MG63 (cell line): ENCODE data around the gene S100Z. TPM values are rescaled to one million over a fixed set of nuclear protein-coding genes. Genes with fewer than 3 reads are reported as not detected.
"Not testable (repeated sequence)": the region's sequence is repeated elsewhere in the genome, so short reads cannot be mapped to it uniquely, and the experiment has no call there.

Experiments
- DNase-seq: peaks from one replicate; pipeline ENCODE4 v3.0.0-alpha.2; 2020
- H3K27me3 ChIP-seq: fragments of 250-450 bp; sonication (Bioruptor Pico); 2 replicates; pipeline ENCODE4 v1.5.1; 2020; ENCODE audit warnings: mild to moderate bottlenecking, moderate library complexity
- H3K36me3 ChIP-seq: fragments of 250-450 bp; sonication (Bioruptor Pico); 2 replicates; pipeline ENCODE4 v1.5.1; 2020; ENCODE audit warnings: mild to moderate bottlenecking, moderate library complexity
- H3K4me3 ChIP-seq: fragments of 250-450 bp; sonication (Bioruptor Pico); 2 replicates; pipeline ENCODE4 v1.5.1; 2020; ENCODE audit warnings: mild to moderate bottlenecking, moderate library complexity
- H3K9me3 ChIP-seq: fragments of 250-450 bp; sonication (Bioruptor Pico); 2 replicates; pipeline ENCODE4 v1.5.1; 2020; ENCODE audit warnings: mild to moderate bottlenecking, moderate library complexity
- total RNA-seq: library from RNA; depleted of rRNA; stranded (reverse); fragments of >200 nt; shearing (Covaris generic); gene quantifications from 2 replicates; pipeline ENCODE4 v1.2.3, GENCODE V29; 2014; ENCODE audit warnings: low replicate concordance

Gene S100Z
- total RNA-seq, 1 experiment from 2014 or later: not detected

DNA sequence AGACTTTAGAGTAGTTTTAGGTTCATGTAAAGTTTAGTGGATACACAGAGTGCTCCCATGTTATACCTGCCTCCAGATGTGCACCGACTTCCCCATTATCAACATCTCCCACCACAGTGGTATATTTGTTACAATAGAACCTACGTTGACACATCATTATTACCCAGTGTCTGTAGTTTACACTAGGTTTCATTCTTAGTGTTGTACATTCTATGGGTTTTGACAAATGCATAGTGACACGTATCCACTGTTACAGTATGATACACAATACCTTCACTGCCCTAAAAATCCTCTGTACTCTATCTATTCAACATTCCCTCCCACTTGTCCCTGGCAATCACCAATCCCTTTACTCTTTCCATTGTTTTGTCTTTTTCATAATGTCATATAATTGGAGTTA lies 68.7 kb downstream of the S100Z start:
- H3K36me3 ChIP-seq: no peaks in the 10 kb centered on the region
- H3K4me3 ChIP-seq: no peak overlapping the region
- H3K9me3 ChIP-seq: no peaks in the 10 kb centered on the region
- no peak for DNase-seq
- H3K27me3 ChIP-seq: no peaks in the 10 kb centered on the region

- H3K4me3 ChIP-seq: no peak overlapping the region
- no peak for DNase-seq
- H3K27me3 ChIP-seq: no peaks in the 10 kb centered on the region
- H3K9me3 ChIP-seq: no peaks in the 10 kb centered on the region
- H3K36me3 ChIP-seq: no peaks in the 10 kb centered on the region
Measured at GRCh38 chr5:76920491-76920890, 70.7 kb downstream of the S100Z start.

DNA sequence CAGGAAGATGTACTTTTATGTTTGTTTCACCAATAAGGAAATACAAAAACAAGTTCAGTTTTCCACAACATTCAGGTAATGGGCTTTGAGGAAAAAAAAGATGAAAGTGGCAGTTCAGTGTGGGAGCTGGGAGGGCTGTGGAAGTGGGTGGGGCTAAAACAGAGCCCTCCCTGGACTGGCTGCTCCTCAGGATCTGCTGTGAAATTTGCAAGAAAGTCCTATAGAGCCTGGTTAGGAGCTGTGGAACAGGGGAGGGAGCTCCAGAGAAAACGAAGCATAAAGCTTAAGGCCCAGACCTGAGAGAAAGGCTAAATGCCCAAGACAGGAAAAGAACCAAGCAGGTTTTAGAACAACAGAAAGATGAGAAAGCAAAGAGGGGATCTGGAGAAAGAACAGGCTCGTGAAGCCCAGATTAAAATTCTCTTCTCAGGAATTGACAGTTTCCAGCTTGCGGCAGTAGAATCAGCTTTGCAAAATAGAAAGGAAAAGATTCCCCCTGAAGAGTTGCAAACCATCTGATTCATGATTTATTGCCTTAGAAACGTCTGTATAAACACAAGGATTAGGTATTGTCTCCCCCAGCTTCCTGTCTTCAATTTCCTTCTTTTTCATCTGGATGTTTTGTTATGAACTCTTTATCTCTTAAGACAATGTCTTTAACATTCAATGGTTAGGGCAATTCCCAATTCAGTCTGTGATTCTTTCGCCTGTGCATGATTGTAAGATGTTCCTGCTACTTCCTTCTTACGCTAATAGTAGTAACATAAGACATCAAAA lies 76.7 kb downstream of the S100Z start:
- H3K36me3 ChIP-seq: no peaks in the 10 kb centered on the region
- H3K9me3 ChIP-seq: no peaks in the 10 kb centered on the region
- no peak overlapping the region for H3K4me3 ChIP-seq
- H3K27me3 ChIP-seq: peaks cover 8% of the 10 kb centered on the region
- DNase-seq: no peak

DNA sequence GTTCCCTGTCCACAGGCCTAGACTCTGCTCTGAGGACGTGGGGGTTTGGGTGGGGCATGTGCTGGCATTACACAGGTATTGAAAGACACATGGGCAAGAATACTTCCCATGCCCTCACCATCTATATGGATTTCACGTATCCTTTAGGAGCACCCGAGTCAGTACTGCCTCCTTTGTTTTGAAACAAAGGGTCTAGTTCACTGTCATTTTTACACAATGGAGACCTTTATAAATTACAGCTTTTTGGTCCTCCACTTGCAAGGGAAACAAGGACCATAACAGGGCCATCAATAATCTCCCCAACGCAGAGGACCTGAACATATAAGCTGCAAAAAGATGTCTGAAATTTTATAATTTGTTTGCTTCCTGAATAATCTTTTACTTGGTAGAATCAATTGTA lies 78.1 kb downstream of the S100Z start:
- peaks cover 8% of the 10 kb centered on the region for H3K27me3 ChIP-seq
- H3K36me3 ChIP-seq: no peaks in the 10 kb centered on the region
- no peak for DNase-seq
- H3K9me3 ChIP-seq: no peaks in the 10 kb centered on the region
- H3K4me3 ChIP-seq: no peak overlapping the region

- no peaks in the 10 kb centered on the region for H3K9me3 ChIP-seq
- H3K36me3 ChIP-seq: no peaks in the 10 kb centered on the region
- peaks cover 8% of the 10 kb centered on the region for H3K27me3 ChIP-seq
- no peak for DNase-seq
- H3K4me3 ChIP-seq: no peak overlapping the region
Measured at GRCh38 chr5:76930083-76930482, 80.3 kb downstream of the S100Z start.

DNA sequence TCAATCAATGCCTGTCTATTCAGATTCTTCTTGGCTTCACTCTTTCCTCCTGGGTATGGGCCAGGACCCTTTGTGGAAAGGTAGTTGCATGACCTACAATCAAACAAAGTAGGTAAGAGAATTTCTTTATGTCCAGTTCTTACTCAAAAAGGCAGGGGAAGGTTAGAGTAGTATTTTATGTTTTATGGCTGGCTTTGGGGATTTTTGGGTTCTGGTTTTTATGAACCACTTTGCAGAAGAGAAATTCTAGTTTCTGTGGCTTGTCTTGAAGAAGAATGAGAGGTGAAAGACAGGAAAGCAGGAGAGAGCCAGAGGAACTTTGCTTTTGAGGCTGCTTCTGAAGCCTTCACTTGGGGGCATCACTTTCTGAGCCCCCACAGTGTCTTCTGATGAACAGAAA lies 88.4 kb downstream of the S100Z start:
- Histone ChIP-seq H3K4me3 (no peak overlapping the region), H3K36me3 (no peaks in the 10 kb centered on the region), H3K9me3 (no peaks in the 10 kb centered on the region), H3K27me3 (no peaks in the 10 kb centered on the region)
- no peak for DNase-seq

- no peaks in the 10 kb centered on the region for H3K36me3 ChIP-seq
- no peak overlapping the region for H3K4me3 ChIP-seq
- H3K27me3 ChIP-seq: no peaks in the 10 kb centered on the region
- no peaks in the 10 kb centered on the region for H3K9me3 ChIP-seq
- no peak for DNase-seq
Measured at GRCh38 chr5:76941000-76941399, 91.2 kb downstream of the S100Z start.

DNA sequence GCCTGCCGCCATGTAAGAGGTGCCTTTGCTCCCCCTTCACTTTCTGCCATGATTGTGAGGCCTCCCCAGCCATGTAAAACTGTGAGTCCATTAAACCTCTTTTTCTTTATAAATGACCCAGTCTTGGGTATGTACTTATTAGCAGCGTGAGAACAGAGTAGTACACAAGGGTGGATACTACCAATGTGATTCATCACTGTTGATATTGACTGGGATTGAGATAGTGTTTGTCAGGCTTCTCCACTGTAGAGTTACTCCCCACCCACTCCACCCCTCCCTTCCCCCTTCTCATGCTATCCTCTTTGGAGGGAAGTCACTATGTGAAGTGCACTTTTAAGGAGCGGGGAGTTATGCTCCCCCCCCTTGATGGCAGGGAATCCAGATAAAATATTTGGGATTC lies 91.6 kb downstream of the S100Z start:
- DNase-seq: no peak
- Histone ChIP-seq H3K27me3 (no peaks in the 10 kb centered on the region), H3K4me3 (no peak overlapping the region), H3K36me3 (no peaks in the 10 kb centered on the region), H3K9me3 (no peaks in the 10 kb centered on the region)

DNA sequence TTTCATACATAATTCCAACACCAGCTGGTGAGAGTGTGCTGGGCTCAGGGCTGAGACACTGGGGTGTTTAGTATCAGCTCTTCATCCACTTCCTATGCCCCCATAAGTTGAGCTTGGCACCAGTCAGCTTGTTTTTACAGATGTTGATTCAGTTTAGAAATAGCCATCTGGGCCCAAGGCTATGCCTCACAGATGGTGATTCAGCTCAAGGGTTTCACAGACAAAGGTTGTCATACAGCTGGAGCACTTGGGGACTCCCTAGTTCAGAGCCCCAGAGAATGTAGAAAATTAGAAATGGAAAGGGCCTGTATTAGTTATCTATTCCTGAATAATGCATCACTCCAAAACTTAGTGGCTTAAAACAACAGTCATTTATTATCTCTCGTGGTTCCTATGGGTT lies 92.8 kb downstream of the S100Z start:
- peak; percentile 4 for DNase-seq
- Histone ChIP-seq H3K36me3 (no peaks in the 10 kb centered on the region), H3K4me3 (no peak overlapping the region), H3K9me3 (no peaks in the 10 kb centered on the region), H3K27me3 (no peaks in the 10 kb centered on the region)

DNA sequence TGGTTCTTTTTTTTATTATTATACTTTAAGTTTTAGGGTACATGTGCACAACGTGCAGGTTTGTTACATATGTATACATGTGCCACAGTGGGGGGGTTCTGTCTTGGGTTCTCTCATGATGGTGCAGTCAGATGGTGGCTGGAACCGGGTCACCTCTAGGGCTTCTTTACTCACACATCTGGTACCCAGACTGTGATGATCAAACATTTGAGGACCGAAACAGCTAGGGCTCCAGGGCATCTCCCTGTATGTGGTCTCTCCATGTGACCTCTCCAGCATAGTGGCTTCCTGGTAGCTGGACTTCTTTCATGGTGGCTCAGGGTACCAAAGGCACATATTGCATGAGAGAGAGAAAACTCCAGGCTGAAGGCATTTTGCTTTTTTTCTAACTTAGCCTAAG lies 93.2 kb downstream of the S100Z start:
- no peaks in the 10 kb centered on the region for H3K27me3 ChIP-seq
- H3K4me3 ChIP-seq: no peak overlapping the region
- no peaks in the 10 kb centered on the region for H3K9me3 ChIP-seq
- no peaks in the 10 kb centered on the region for H3K36me3 ChIP-seq
- DNase-seq: no peak

GRCh38 chr5:76944638-76945037 lies 94.8 kb downstream of the S100Z start:
- no peaks in the 10 kb centered on the region for H3K9me3 ChIP-seq
- no peak overlapping the region for H3K4me3 ChIP-seq
- H3K27me3 ChIP-seq: no peaks in the 10 kb centered on the region
- H3K36me3 ChIP-seq: no peaks in the 10 kb centered on the region
- DNase-seq: no peak

- H3K36me3 ChIP-seq, DNase-seq, H3K27me3 ChIP-seq, H3K4me3 ChIP-seq, H3K9me3 ChIP-seq: not testable (repeated sequence)
Measured at GRCh38 chr5:76945238-76945637, 95.4 kb downstream of the S100Z start.

DNA sequence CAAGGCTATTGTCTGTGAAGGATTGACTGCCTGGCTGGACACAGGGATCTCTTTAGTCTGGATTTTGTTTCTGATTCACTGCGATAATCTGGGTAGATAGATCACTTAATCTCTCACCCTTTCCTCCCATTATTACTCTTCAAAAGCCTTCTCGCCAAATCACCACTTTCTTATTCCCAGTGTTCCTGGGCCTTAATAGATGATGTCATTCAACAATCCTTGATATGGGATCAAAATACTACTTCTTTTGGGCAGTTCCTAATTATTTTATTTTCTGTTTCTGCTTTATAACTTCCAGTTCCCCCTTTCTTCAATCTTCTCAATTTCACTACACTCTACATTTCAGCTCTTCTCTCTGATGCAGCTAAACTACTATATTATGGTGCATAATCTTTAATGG lies 96.3 kb downstream of the S100Z start:
- Histone ChIP-seq H3K4me3 (no peak overlapping the region), H3K36me3 (no peaks in the 10 kb centered on the region), H3K27me3 (no peaks in the 10 kb centered on the region), H3K9me3 (no peaks in the 10 kb centered on the region)
- no peak for DNase-seq

GRCh38 chr5:76947082-76947503 lies 97.3 kb downstream of the S100Z start:
- Histone ChIP-seq H3K36me3 (no peaks in the 10 kb centered on the region), H3K9me3 (no peaks in the 10 kb centered on the region), H3K4me3 (no peak overlapping the region), H3K27me3 (no peaks in the 10 kb centered on the region)
- DNase-seq: no peak

DNA sequence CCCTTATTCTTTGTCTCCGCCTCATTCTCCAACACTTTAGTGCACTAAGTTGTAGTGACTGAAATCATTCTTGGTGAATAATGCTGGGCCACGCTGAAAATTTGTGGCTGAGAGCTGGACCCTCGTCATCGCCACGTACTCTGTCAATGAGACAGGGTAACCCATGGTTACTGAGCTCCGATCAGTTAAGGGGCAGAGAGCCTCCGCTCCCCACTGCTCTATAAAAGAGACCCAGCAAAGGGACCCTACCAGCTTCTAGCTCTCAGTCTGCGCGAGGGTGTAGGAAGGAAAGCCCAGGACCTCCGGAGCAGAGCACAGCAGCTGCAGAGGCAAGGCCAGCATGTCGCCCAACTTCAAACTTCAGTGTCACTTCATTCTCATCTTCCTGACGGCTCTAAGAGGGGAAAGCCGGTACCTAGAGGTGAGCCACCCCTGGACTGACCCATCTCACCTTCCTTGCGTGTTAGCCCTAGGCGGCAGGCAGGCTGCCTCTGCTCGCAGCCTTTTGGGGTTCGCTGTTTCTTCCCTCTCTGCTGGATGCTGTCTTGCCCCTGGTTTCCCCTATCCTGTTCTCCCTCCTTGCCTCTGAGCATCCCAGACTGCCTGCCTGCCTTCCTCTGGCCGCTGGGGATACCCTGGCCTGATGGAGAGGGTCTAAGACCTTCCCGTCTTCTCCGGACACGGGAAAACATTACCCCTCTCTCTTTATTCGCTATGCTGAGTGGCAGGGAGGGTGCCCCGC lies 103.2 kb downstream of the S100Z start, which contains the start of gene CRHBP:
Gene CRHBP (plus strand): TSS at position 251 of the 742 bp plus-strand sequence. CDS start 90 bp downstream, at position 341.
- Histone ChIP-seq H3K4me3 (peak within 1 kb of the TSS; percentile 26), H3K27me3 (peaks cover 29% of the 10 kb centered on the region), H3K9me3 (no peaks in the 10 kb centered on the region), H3K36me3 (no peaks in the 10 kb centered on the region)
- no peak for DNase-seq

- no peaks in the 10 kb centered on the region for H3K9me3 ChIP-seq
- DNase-seq: peak; percentile 12
- H3K4me3 ChIP-seq: peak overlapping the region; percentile 26
- no peaks in the 10 kb centered on the region for H3K36me3 ChIP-seq
- peaks cover 29% of the 10 kb centered on the region for H3K27me3 ChIP-seq
Measured at GRCh38 chr5:76953551-76954382, 104.0 kb downstream of the S100Z start.

GRCh38 chr5:76954383-76954763 lies 104.6 kb downstream of the S100Z start:
- peaks cover 29% of the 10 kb centered on the region for H3K27me3 ChIP-seq
- no peak for DNase-seq
- H3K36me3 ChIP-seq: no peaks in the 10 kb centered on the region
- no peak overlapping the region; the same call in 1 of the 2 replicates for H3K4me3 ChIP-seq
- H3K9me3 ChIP-seq: no peaks in the 10 kb centered on the region
